Measurements from ENCODE around the gene IQCH.

DNA sequence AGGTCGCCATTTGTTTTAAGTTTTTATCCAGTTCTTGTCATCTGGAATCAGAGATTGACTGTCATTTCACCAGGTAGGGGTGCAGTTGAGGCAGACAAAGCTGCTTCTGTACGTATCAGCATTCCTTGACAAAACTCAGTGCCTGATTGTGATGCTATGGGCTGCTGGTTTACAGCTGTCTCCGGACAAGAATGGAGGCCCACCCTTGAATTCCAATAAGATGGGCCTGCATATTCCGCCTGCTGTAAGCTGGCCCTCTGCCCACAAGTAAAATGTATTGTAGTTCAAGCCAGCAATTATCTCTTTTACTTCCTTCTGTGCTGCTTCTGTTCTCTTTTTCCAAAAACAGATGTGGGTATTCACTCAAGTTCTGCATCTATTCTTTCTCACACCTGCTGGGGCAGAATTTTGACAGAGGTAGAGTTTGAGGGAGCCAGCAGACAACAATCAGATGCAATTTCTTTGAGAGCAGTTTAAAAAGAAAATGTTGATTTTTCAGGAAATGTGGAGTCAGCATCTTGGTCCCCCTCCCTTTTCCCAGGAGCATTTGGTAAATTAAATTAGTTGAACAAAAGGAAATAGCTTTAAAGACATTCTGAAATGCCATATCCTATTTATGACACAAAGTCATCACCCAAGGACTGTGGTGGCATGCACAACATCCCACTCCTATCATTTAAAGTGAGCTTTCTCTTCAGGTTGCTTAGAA lies 53.5 kb downstream of the IQCH start:
- no peak for TF ChIP-seq EZH2 (IDR thresholded peaks at IDR 0.05; ENCODE audit: borderline replicate concordance, low read length)
- TF ChIP-seq, protein P1, sequence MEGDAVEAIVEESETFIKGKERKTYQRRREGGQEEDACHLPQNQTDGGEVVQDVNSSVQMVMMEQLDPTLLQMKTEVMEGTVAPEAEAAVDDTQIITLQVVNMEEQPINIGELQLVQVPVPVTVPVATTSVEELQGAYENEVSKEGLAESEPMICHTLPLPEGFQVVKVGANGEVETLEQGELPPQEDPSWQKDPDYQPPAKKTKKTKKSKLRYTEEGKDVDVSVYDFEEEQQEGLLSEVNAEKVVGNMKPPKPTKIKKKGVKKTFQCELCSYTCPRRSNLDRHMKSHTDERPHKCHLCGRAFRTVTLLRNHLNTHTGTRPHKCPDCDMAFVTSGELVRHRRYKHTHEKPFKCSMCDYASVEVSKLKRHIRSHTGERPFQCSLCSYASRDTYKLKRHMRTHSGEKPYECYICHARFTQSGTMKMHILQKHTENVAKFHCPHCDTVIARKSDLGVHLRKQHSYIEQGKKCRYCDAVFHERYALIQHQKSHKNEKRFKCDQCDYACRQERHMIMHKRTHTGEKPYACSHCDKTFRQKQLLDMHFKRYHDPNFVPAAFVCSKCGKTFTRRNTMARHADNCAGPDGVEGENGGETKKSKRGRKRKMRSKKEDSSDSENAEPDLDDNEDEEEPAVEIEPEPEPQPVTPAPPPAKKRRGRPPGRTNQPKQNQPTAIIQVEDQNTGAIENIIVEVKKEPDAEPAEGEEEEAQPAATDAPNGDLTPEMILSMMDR (IDR thresholded peaks at IDR 0.05; ENCODE audit: low read length), result no peak
